Dedifferentiated amniotic fluid mesenchymal stem cell (primary cell): ENCODE results near the gene CALN1.
"Not testable (repeated sequence)": the region's sequence is repeated elsewhere in the genome, so short reads cannot be mapped to it uniquely, and the experiment has no call there.

ENCODE experiments used
- DNase-seq: peaks from one replicate; pipeline ENCODE4 v3.0.0-alpha.2; 2016; ENCODE audit errors: extremely low spot score

Gene CALN1

GRCh38 chr7:72098807-72099580 is 313.1 kb downstream of the CALN1 start:
- peak; percentile 78 for DNase-seq

- DNase-seq = no peak
Observed at GRCh38 chr7:72097226-72097625, 314.9 kb downstream of the CALN1 start.

- DNase-seq = no peak
Observed at GRCh38 chr7:72092769-72093168, 319.4 kb downstream of the CALN1 start.

- no peak for DNase-seq
Observed at GRCh38 chr7:72087926-72088325, 324.2 kb downstream of the CALN1 start.

GRCh38 chr7:72080865-72081510 is 331.1 kb downstream of the CALN1 start:
- DNase-seq = no peak

- DNase-seq = no peak
Observed at GRCh38 chr7:72080341-72080766, 331.8 kb downstream of the CALN1 start.

GRCh38 chr7:72078856-72079255 is 333.3 kb downstream of the CALN1 start:
- DNase-seq = no peak

- DNase-seq = no peak
Observed at GRCh38 chr7:72078301-72078700, 333.8 kb downstream of the CALN1 start.

GRCh38 chr7:72077786-72078185 is 334.4 kb downstream of the CALN1 start:
- no peak for DNase-seq

GRCh38 chr7:72072901-72073300 is 339.2 kb downstream of the CALN1 start:
- no peak for DNase-seq

- no peak for DNase-seq
Observed at GRCh38 chr7:72069263-72069662, 342.9 kb downstream of the CALN1 start.

GRCh38 chr7:72065764-72066163 is 346.4 kb downstream of the CALN1 start:
- not testable (repeated sequence) for DNase-seq

- no peak for DNase-seq
Observed at GRCh38 chr7:72064916-72065315, 347.2 kb downstream of the CALN1 start.

GRCh38 chr7:72063330-72063729 is 348.8 kb downstream of the CALN1 start:
- no peak for DNase-seq

GRCh38 chr7:72062666-72063065 is 349.5 kb downstream of the CALN1 start:
- no peak for DNase-seq

- DNase-seq = no peak
Observed at GRCh38 chr7:72059925-72060324, 352.2 kb downstream of the CALN1 start.

- DNase-seq = no peak
Observed at GRCh38 chr7:72058579-72058978, 353.6 kb downstream of the CALN1 start.

GRCh38 chr7:72057796-72058195 is 354.3 kb downstream of the CALN1 start:
- DNase-seq = no peak

GRCh38 chr7:72057231-72057630 is 354.9 kb downstream of the CALN1 start:
- DNase-seq = no peak

- no peak for DNase-seq
Observed at GRCh38 chr7:72055426-72055825, 356.7 kb downstream of the CALN1 start.

- DNase-seq = no peak
Observed at GRCh38 chr7:72053292-72053691, 358.8 kb downstream of the CALN1 start.

- DNase-seq = no peak
Observed at GRCh38 chr7:72048420-72048819, 363.7 kb downstream of the CALN1 start.

GRCh38 chr7:72042855-72043254 is 369.3 kb downstream of the CALN1 start:
- no peak for DNase-seq
